ENCODE results near the gene PHYKPL. TPM values are rescaled to one million over a fixed set of nuclear protein-coding genes. Genes with fewer than 3 reads are reported as not detected.

The PHYKPL gene
- total and polyA plus RNA-seq, 2 of the 13 experiments (the other 11 are each of a cell fraction or from before 2014, with no cell fraction given) = 18.0 to 78.6 TPM

DNA sequence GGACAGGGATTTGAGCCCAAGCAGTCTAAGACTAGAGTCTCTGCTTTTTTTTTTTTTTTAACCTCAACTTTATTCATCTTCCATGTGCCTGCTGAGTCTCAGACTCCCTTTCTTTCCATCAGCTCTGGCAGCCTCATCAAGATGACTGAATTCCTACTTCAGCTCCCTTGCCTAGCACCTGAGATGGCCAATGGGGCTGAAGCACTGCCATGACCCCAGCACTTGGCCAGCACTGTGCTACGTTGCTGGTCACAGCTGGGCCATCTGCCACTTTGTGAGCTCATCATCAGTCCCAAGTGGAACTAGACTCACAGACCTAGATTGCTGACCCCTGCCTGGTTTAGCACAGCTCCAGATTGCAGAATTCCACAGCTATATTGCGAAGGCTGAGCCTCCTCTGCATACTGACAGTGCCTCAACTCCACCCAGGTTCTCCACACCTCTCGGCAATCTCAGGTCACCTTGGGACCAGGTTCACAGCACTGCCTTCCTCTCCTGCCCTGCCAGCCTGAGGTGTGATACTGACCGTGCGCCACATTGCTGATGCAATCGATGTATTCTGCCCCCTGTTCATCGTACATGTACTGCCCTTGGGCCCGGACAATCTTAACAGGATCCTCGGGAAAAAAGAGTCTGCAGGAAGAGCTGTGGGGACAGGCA lies 1.6 kb downstream of the PHYKPL start (continued):
- TF ChIP-seq ATAD3A (CRISPR knock-in tag; IDR thresholded peaks at IDR 0.05) (no peak), RBFOX2 (IDR thresholded peaks at IDR 0.05; ENCODE audit: low read depth, low read length) (no peak), MTA1 (CRISPR knock-in tag; IDR thresholded peaks at IDR 0.05; ENCODE audit: borderline replicate concordance) (no peak), ZNF609 (CRISPR knock-in tag; IDR thresholded peaks at IDR 0.05; ENCODE audit: borderline replicate concordance) (no peak), HOXA3 (CRISPR knock-in tag; IDR thresholded peaks at IDR 0.05) (no peak), ZNF782 (CRISPR knock-in tag; IDR thresholded peaks at IDR 0.05; ENCODE audit: borderline replicate concordance) (no peak), ZNF562 (CRISPR knock-in tag; IDR thresholded peaks at IDR 0.05; ENCODE audit: borderline replicate concordance) (no peak), NR2F1 (CRISPR knock-in tag; IDR thresholded peaks at IDR 0.05) (no peak), TBX2 (CRISPR knock-in tag; IDR thresholded peaks at IDR 0.05; ENCODE audit: borderline replicate concordance) (peak; percentile 62; the same call in 1 of the 2 replicates), GATAD2A (CRISPR knock-in tag; IDR thresholded peaks at IDR 0.05) (0 out of 2 replicates have a peak, but pooled peaks have one; percentile 20), NFE2 (CRISPR knock-in tag; IDR thresholded peaks at IDR 0.05) (no peak), TEAD3 (CRISPR knock-in tag; optimal IDR thresholded peaks at IDR 0.05; ENCODE audit: borderline replicate concordance) (peak; percentile 11), ZC3H13 (CRISPR knock-in tag; IDR thresholded peaks at IDR 0.05) (peak; percentile 62; the same call in 1 of the 2 replicates), ZNF709 (CRISPR knock-in tag; IDR thresholded peaks at IDR 0.05) (no peak)
- TF ChIP-seq, protein P1, sequence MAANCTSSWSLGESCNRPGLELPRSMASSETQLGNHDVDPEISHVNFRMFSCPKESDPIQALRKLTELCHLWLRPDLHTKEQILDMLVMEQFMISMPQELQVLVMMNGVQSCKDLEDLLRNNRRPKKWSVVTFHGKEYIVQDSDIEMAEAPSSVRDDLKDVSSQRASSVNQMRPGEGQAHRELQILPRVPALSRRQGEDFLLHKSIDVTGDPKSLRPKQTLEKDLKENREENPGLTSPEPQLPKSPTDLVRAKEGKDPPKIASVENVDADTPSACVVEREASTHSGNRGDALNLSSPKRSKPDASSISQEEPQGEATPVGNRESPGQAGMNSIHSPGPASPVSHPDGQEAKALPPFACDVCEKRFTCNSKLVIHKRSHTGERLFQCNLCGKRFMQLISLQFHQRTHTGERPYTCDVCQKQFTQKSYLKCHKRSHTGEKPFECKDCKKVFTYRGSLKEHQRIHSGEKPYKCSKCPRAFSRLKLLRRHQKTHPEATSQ (CRISPR knock-in tag; IDR thresholded peaks at IDR 0.05; ENCODE audit: borderline replicate concordance) = no peak
- TF ChIP-seq, protein P2, sequence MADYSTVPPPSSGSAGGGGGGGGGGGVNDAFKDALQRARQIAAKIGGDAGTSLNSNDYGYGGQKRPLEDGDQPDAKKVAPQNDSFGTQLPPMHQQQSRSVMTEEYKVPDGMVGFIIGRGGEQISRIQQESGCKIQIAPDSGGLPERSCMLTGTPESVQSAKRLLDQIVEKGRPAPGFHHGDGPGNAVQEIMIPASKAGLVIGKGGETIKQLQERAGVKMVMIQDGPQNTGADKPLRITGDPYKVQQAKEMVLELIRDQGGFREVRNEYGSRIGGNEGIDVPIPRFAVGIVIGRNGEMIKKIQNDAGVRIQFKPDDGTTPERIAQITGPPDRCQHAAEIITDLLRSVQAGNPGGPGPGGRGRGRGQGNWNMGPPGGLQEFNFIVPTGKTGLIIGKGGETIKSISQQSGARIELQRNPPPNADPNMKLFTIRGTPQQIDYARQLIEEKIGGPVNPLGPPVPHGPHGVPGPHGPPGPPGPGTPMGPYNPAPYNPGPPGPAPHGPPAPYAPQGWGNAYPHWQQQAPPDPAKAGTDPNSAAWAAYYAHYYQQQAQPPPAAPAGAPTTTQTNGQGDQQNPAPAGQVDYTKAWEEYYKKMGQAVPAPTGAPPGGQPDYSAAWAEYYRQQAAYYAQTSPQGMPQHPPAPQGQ (CRISPR knock-in tag; IDR thresholded peaks at IDR 0.05; ENCODE audit: borderline replicate concordance) = no peak
